HUES48 (cell line): ENCODE data around the gene PLEKHA1.
A peak's percentile ranks its signal among the peaks of the same experiment; 100 is the strongest.

ENCODE experiments used
- H3K27ac ChIP-seq: one replicate; pipeline ENCODE4 v1.7.0; 2013; ENCODE audit warnings: low read depth, low read length, inconsistent platforms
- H3K27me3 ChIP-seq: 2 replicates; pipeline ENCODE4 v1.6.1; 2013; ENCODE audit warnings: mild to moderate bottlenecking, low read length; ENCODE audit not compliant: control insufficient read depth, insufficient read depth
- H3K36me3 ChIP-seq: 2 replicates; pipeline ENCODE4 v1.6.1; 2013; ENCODE audit warnings: low read length; ENCODE audit not compliant: control insufficient read depth, insufficient read depth
- H3K4me1 ChIP-seq: 2 replicates; pipeline ENCODE4 v1.6.1; 2013; ENCODE audit warnings: mild to moderate bottlenecking, low read length; ENCODE audit not compliant: control insufficient read depth, insufficient read depth
- H3K4me3 ChIP-seq: 2 replicates; pipeline ENCODE4 v1.5.1; 2013; ENCODE audit warnings: mild to moderate bottlenecking, low read depth, low read length
- H3K9ac ChIP-seq: 2 replicates; pipeline ENCODE4 v1.6.1; 2013; ENCODE audit warnings: mild to moderate bottlenecking, low read depth, low read length, moderate library complexity
- H3K9me3 ChIP-seq: 2 replicates; pipeline ENCODE4 v1.6.1; 2013; ENCODE audit warnings: low read length; ENCODE audit not compliant: control insufficient read depth, insufficient read depth

PLEKHA1 gene

DNA sequence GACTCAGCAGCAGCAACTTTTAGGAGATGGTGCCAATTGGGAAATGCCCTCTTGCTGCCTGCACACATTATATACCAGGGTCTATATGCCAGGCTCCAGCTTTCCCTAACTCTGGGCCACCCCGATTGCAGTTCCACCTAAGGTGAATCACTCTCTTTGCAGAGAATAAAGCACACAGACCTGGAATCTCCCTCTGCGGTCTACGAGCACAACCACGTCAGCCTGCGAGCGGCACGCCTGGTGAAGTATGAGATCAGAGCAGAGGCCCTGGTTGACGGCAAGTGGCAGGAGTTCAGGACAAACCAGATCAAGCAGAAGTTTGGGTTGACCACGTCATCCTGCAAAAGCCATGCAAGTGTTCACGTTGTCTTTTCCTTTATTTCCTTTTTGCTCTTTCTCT is 38.2 kb upstream of the PLEKHA1 start:
- no peaks in the 10 kb centered on the region for H3K27me3 ChIP-seq
- H3K36me3 ChIP-seq, result no peaks in the 10 kb centered on the region
- H3K4me3 ChIP-seq, result no peak overlapping the region
- no peaks in the 10 kb centered on the region for H3K4me1 ChIP-seq
- no peaks in the 10 kb centered on the region for H3K9me3 ChIP-seq
- H3K27ac ChIP-seq, result no peak overlapping the region
- no peak overlapping the region for H3K9ac ChIP-seq

GRCh38 chr10:122336961-122337360 is 37.5 kb upstream of the PLEKHA1 start:
- Histone ChIP-seq H3K4me1 (no peaks in the 10 kb centered on the region), H3K27me3 (no peaks in the 10 kb centered on the region), H3K9me3 (no peaks in the 10 kb centered on the region), H3K27ac (no peak overlapping the region), H3K9ac (no peak overlapping the region), H3K4me3 (no peak overlapping the region), H3K36me3 (no peaks in the 10 kb centered on the region)

GRCh38 chr10:122338609-122339441 is 35.7 kb upstream of the PLEKHA1 start:
- H3K27ac ChIP-seq, result no peak overlapping the region
- no peaks in the 10 kb centered on the region for H3K36me3 ChIP-seq
- H3K4me1 ChIP-seq, result peaks cover 12% of the 10 kb centered on the region
- no peak overlapping the region for H3K9ac ChIP-seq
- H3K9me3 ChIP-seq, result no peaks in the 10 kb centered on the region
- no peak overlapping the region for H3K4me3 ChIP-seq
- no peaks in the 10 kb centered on the region for H3K27me3 ChIP-seq

DNA sequence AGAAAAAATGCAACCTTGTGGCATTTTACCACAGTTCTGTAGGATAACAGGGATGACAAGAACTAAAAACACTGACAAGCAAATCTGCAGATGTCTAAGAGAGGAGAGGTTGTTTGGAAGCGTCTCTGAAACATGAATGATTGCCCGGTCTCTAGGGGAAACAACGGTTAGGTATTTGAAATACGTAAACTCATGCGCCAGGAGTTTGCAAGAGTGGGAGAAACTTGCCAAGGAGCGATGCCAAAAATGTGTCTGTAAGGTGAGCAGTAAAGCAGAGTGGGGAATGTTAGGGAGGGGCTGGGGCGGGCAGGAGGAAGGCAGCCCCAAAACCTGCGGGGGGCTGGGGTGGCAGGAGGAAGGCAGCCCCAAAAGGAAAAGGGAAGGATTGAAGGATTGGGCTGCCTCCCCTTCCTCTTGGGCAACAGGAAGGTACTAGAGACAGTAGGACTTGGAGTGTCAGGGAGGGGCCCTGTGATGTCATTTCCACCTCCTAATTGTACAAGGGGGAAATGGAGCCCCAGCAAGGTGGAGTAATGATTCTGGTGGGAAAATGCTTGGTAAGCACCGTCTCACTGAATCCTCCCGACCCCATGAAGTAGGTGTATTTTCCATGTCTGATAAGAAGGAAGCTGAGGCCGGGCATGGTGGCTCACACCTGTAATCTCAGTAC is 33.2 kb upstream of the PLEKHA1 start:
- Histone ChIP-seq H3K27me3 (no peaks in the 10 kb centered on the region), H3K9me3 (0 out of 2 replicates have a peak, but pooled peaks cover 4% of the 10 kb centered on the region), H3K4me1 (peaks cover 14% of the 10 kb centered on the region), H3K27ac (no peak overlapping the region), H3K36me3 (no peaks in the 10 kb centered on the region), H3K9ac (no peak overlapping the region), H3K4me3 (no peak overlapping the region)

DNA sequence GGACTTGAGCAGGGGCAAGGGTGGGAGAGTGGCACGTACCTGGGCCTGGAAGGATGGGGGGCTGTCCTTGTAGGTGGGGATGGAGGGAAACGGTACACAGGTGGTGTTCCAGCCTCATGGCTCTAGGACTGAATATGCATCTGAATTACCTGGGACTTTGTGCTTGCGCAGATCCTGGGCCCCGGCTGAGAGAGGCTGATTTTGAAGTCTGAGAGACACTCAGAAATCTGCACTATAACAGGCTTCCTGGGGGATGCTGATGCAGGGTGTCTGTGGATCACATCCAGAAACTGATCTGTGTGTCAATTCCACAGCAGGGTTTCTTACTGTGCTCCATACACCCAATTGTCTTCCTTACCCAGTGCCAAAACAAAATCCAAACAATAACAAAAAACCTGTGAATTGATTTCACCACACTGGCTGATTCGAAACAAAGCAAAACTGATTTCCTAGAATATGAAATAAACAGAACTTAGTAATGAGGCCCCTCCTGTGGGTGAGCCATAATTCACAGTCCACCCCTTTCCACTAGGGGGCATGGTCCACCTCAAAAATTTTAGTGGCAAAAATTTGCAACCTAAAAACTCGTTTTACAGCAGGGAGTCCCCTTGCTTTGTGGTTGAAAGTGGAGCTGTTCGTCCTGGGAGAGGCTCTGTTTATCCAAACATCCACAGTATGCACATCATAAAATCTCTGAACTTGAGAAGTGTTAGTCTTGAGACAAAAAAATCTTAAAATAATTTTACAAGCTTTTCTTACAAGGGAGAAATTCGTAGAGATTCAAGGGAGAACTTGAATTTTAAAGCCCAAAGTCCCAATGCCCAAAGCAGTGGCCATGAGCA is 32.0 kb upstream of the PLEKHA1 start:
- H3K27me3 ChIP-seq, result no peaks in the 10 kb centered on the region
- no peak overlapping the region for H3K4me3 ChIP-seq
- no peak overlapping the region for H3K9ac ChIP-seq
- peak overlapping the region; percentile 68 for H3K27ac ChIP-seq
- H3K9me3 ChIP-seq, result 0 out of 2 replicates have a peak, but pooled peaks cover 9% of the 10 kb centered on the region
- no peaks in the 10 kb centered on the region for H3K36me3 ChIP-seq
- peaks cover 14% of the 10 kb centered on the region for H3K4me1 ChIP-seq

DNA sequence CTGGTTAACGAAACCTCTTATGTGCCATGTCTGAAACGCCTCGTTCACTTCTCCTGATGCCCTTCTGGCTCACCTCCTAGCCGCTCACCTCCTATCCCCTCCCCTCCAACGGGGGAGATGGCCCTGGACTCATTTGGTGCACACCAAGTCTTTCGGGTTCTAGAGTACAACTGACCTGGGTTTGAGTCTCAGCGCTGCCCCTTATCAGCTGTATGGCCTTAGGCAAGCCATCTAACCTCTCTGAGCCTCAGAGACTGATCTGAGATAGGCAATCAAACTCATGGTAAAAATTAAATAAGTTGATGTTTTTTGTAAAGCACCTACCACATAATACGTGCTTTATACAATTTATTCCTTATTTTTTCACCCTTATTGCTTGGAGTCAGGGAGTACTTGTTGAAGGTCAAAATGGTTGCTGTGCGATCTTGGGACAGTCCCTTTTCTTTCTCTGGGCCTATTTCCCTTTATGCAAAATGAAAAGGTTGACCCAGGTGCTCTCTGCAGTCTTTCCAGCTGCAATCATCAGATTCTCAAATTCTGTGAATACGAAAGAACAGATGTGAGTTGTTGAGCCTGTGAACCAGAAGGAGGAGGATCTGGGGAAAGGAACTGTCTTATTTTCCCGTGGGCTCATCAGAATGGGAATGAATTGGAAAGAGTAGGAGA is 31.2 kb upstream of the PLEKHA1 start:
- Histone ChIP-seq H3K27me3 (no peaks in the 10 kb centered on the region), H3K36me3 (no peaks in the 10 kb centered on the region), H3K9ac (no peak overlapping the region), H3K27ac (peak overlapping the region; percentile 68), H3K9me3 (0 out of 2 replicates have a peak, but pooled peaks cover 9% of the 10 kb centered on the region), H3K4me3 (no peak overlapping the region), H3K4me1 (peaks cover 14% of the 10 kb centered on the region)

DNA sequence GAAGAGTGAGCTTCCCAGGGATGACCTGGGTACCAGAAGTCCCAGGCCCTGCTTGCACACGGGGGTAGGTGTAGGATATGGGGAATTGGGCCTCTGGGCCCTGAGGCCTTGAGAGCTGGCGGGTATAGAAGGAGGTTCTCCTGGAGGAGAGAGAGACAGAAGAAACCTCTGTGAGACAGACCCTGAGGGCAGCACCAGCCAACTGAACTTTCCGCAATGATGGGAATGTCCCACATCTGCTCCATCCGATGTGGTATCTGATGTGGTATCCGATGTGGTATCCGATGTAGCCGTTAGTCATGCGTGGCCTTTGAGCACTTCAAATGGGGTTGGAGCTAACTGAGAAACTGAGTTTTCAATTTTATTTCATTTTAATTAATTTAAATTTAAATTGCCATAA is 30.6 kb upstream of the PLEKHA1 start:
- no peak overlapping the region for H3K27ac ChIP-seq
- no peak overlapping the region for H3K4me3 ChIP-seq
- peaks cover 14% of the 10 kb centered on the region for H3K4me1 ChIP-seq
- H3K9me3 ChIP-seq, result 0 out of 2 replicates have a peak, but pooled peaks cover 9% of the 10 kb centered on the region
- H3K9ac ChIP-seq, result no peak overlapping the region
- H3K27me3 ChIP-seq, result no peaks in the 10 kb centered on the region
- no peaks in the 10 kb centered on the region for H3K36me3 ChIP-seq

DNA sequence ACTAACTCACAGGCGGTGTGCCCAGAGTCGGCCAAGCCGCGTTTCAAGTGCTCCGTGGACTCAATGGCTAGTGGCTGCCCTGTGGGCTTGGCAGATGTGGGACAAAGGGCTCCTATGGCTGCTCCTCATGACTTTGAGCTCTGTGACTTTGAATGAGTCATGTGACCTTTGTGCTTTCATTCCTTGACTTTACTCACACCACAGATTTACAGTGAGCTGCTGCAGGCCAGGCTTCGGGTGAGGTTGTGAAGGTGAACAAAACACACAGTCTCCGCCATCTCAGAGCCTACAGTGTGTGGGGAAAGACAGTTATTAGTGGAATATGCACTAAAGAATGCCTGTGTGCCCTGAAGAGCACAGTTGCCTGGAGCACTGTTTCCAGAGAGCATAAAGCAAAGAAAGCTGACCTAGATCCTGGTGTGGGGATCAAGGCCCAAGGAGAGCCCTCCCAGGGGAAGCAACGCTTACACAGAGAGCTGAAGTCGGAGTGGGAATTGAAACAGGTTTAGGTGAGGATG is 29.7 kb upstream of the PLEKHA1 start:
- no peaks in the 10 kb centered on the region for H3K36me3 ChIP-seq
- peaks cover 14% of the 10 kb centered on the region for H3K4me1 ChIP-seq
- 0 out of 2 replicates have a peak, but pooled peaks cover 9% of the 10 kb centered on the region for H3K9me3 ChIP-seq
- no peak overlapping the region for H3K27ac ChIP-seq
- no peak overlapping the region for H3K4me3 ChIP-seq
- no peaks in the 10 kb centered on the region for H3K27me3 ChIP-seq
- H3K9ac ChIP-seq, result no peak overlapping the region

DNA sequence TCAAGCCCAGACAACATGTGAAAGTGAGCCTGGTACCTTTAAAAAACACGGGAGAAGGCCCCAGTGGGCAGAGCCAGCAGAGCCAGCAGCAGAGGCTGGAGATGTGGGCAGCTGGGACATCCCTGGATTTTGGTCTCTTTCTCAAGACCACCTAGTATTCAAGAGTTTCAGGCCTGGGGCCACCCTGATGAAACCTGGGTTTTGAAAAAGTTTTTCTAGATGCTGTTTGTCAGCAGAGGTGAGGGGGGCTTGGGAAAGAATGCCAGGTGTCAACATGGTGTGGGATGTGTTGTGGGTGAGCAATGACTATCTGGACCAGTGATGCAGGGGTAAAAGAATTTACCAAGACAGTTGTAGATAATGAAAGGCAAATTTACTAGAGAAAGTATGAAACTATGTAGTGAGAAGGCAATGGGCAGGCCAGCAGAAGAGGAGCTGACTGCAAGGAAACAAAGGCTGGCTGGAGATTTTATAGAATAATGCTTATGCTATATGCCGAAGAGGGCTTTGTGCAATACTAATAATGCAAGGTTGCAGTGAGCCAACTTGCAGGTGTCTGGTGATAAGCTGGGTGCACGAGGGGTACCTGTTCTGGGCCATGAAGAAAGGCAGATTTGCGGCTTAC is 28.1 kb upstream of the PLEKHA1 start:
- Histone ChIP-seq H3K27me3 (no peaks in the 10 kb centered on the region), H3K27ac (no peak overlapping the region), H3K4me3 (no peak overlapping the region), H3K9me3 (0 out of 2 replicates have a peak, but pooled peaks cover 9% of the 10 kb centered on the region), H3K36me3 (no peaks in the 10 kb centered on the region), H3K4me1 (peaks cover 14% of the 10 kb centered on the region), H3K9ac (no peak overlapping the region)
